Measurements from ENCODE around the gene MACF1.
A peak's percentile ranks its signal among the peaks of the same experiment; 100 is the strongest.

Gene MACF1

GRCh38 chr1:39266269-39266668, 61.8 kb downstream of the MACF1 start:
- no peak for DNase-seq

GRCh38 chr1:39266792-39267191, 62.3 kb downstream of the MACF1 start:
- DNase-seq, result no peak

- peak; percentile 42 for DNase-seq
Measured at GRCh38 chr1:39268112-39268581, 63.7 kb downstream of the MACF1 start.

GRCh38 chr1:39268906-39269305, 64.4 kb downstream of the MACF1 start:
- no peak for DNase-seq

- no peak for DNase-seq
Measured at GRCh38 chr1:39269349-39269748, 64.9 kb downstream of the MACF1 start.

- DNase-seq, result no peak
Measured at GRCh38 chr1:39269791-39270342, 65.4 kb downstream of the MACF1 start.

GRCh38 chr1:39270368-39270767, 65.9 kb downstream of the MACF1 start:
- DNase-seq, result no peak

- DNase-seq, result no peak
Measured at GRCh38 chr1:39272027-39272797, 67.7 kb downstream of the MACF1 start.

- DNase-seq, result no peak
Measured at GRCh38 chr1:39272798-39273469, 68.4 kb downstream of the MACF1 start.

- DNase-seq, result no peak
Measured at GRCh38 chr1:39275836-39276507, 71.5 kb downstream of the MACF1 start.

GRCh38 chr1:39277879-39278278, 73.4 kb downstream of the MACF1 start:
- no peak for DNase-seq

- no peak for DNase-seq
Measured at GRCh38 chr1:39282537-39283216, 78.2 kb downstream of the MACF1 start.

- no peak for DNase-seq
Measured at GRCh38 chr1:39283858-39284257, 79.4 kb downstream of the MACF1 start.

- no peak for DNase-seq
Measured at GRCh38 chr1:39287541-39287940, 83.0 kb downstream of the MACF1 start.

- no peak for DNase-seq
Measured at GRCh38 chr1:39288735-39289465, 84.4 kb downstream of the MACF1 start.

GRCh38 chr1:39292401-39292800, 87.9 kb downstream of the MACF1 start:
- DNase-seq, result no peak

- DNase-seq, result no peak
Measured at GRCh38 chr1:39293375-39294070, 89.0 kb downstream of the MACF1 start.

GRCh38 chr1:39294531-39294930, 90.0 kb downstream of the MACF1 start:
- no peak for DNase-seq

GRCh38 chr1:39295901-39296300, 91.4 kb downstream of the MACF1 start:
- no peak for DNase-seq

- no peak for DNase-seq
Measured at GRCh38 chr1:39297551-39297950, 93.1 kb downstream of the MACF1 start.

- no peak for DNase-seq
Measured at GRCh38 chr1:39301606-39302005, 97.1 kb downstream of the MACF1 start.

GRCh38 chr1:39305555-39305954, 101.1 kb downstream of the MACF1 start:
- DNase-seq, result no peak

All from CD4-positive, alpha-beta T cell treated with Interleukin-17A for 1 hour (primary cell).